ENCODE data around the gene GPBP1L1. TPM values are rescaled to one million over a fixed set of nuclear protein-coding genes. Genes with fewer than 3 reads are reported as not detected.

GPBP1L1 gene
- total RNA-seq, 1 donor from 2014 or later = 122 TPM

- Mint-ChIP-seq H3K9me3 (no peaks in the 10 kb centered on the region), H3K4me3 (no peak overlapping the region), H3K36me3 (peaks cover 31% of the 10 kb centered on the region), H3K4me1 (no peaks in the 10 kb centered on the region), H3K27ac (peak overlapping the region; percentile 61), H3K27me3 (ENCODE audit: low read depth) (no peaks in the 10 kb centered on the region)
- no peak for DNase-seq (ENCODE audit: low spot score in 2 of 2, unreplicated experiment in 2 of 2)
- TF ChIP-seq, protein P1, sequence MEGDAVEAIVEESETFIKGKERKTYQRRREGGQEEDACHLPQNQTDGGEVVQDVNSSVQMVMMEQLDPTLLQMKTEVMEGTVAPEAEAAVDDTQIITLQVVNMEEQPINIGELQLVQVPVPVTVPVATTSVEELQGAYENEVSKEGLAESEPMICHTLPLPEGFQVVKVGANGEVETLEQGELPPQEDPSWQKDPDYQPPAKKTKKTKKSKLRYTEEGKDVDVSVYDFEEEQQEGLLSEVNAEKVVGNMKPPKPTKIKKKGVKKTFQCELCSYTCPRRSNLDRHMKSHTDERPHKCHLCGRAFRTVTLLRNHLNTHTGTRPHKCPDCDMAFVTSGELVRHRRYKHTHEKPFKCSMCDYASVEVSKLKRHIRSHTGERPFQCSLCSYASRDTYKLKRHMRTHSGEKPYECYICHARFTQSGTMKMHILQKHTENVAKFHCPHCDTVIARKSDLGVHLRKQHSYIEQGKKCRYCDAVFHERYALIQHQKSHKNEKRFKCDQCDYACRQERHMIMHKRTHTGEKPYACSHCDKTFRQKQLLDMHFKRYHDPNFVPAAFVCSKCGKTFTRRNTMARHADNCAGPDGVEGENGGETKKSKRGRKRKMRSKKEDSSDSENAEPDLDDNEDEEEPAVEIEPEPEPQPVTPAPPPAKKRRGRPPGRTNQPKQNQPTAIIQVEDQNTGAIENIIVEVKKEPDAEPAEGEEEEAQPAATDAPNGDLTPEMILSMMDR (IDR thresholded peaks at IDR 0.05; ENCODE audit: unreplicated experiment) = no peak
These were observed 42.4 kb downstream of the GPBP1L1 start for GRCh38 chr1:45643978-45644377.

DNA sequence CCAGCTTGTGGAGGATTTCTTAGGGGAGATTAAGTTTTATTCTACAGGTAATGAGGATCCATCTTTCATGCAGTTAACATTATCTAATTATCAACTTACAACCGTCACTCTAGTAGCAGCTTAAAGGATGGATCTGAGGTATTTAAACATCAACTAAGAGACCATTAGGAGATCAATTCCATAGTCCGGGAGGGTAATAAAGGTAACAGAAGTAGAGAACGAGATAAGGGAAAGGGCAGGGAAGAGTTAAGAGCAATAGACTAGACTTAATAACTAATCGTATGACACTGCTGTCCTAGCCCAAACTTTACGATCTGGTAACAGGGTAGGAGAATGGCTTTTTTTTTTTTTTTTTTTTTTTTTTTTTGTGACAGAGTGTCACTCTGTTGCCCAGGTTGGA lies 43.0 kb downstream of the GPBP1L1 start:
- Mint-ChIP-seq H3K4me3 (no peak overlapping the region), H3K4me1 (no peaks in the 10 kb centered on the region), H3K36me3 (peaks cover 29% of the 10 kb centered on the region), H3K27me3 (ENCODE audit: low read depth) (no peaks in the 10 kb centered on the region), H3K27ac (no peak overlapping the region), H3K9me3 (no peaks in the 10 kb centered on the region)
- no peak for DNase-seq (ENCODE audit: low spot score in 2 of 2, unreplicated experiment in 2 of 2)
- TF ChIP-seq, protein P1 (IDR thresholded peaks at IDR 0.05; ENCODE audit: unreplicated experiment) = no peak

GRCh38 chr1:45640293-45640692 lies 46.0 kb downstream of the GPBP1L1 start:
- DNase-seq (ENCODE audit: low spot score in 2 of 2, unreplicated experiment in 2 of 2) = no peak
- Mint-ChIP-seq H3K27me3 (ENCODE audit: low read depth) (no peaks in the 10 kb centered on the region), H3K36me3 (peaks cover 18% of the 10 kb centered on the region), H3K27ac (no peak overlapping the region), H3K4me1 (no peaks in the 10 kb centered on the region), H3K4me3 (no peak overlapping the region), H3K9me3 (no peaks in the 10 kb centered on the region)
- TF ChIP-seq, protein P1 (IDR thresholded peaks at IDR 0.05; ENCODE audit: unreplicated experiment) = no peak

GRCh38 chr1:45635211-45635610 lies 51.1 kb downstream of the GPBP1L1 start:
- peaks cover 23% of the 10 kb centered on the region for H3K36me3 Mint-ChIP-seq
- H3K27me3 Mint-ChIP-seq (ENCODE audit: low read depth) = no peaks in the 10 kb centered on the region
- TF ChIP-seq, protein P1 (IDR thresholded peaks at IDR 0.05; ENCODE audit: unreplicated experiment) = no peak
- H3K4me3 Mint-ChIP-seq = no peak overlapping the region
- H3K9me3 Mint-ChIP-seq = no peaks in the 10 kb centered on the region
- no peaks in the 10 kb centered on the region for H3K4me1 Mint-ChIP-seq
- no peak for DNase-seq (ENCODE audit: low spot score in 2 of 2, unreplicated experiment in 2 of 2)
- H3K27ac Mint-ChIP-seq = no peak overlapping the region

DNA sequence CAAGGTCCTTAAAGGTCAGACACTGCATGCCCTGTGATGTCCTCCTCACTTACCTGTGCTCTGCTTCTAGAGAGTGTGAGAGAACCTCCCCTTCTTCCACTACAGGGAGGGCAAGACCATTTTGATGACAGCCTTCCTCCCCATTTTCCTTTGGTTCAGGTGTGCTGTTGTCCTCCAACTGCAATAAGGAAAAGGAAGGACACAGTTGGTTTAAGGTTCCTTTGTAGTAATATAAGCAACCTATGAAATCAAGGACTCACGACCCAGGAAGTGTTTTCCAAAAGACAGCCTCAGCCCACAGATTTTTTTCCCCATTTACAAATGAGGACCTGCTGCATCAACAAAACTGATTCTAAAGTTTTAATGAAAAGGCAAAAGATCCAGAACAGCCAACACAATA lies 55.9 kb downstream of the GPBP1L1 start:
- Mint-ChIP-seq H3K36me3 (peaks cover 41% of the 10 kb centered on the region), H3K4me1 (no peaks in the 10 kb centered on the region), H3K27ac (no peak overlapping the region), H3K9me3 (no peaks in the 10 kb centered on the region), H3K4me3 (no peak overlapping the region), H3K27me3 (ENCODE audit: low read depth) (no peaks in the 10 kb centered on the region)
- TF ChIP-seq, protein P1 (IDR thresholded peaks at IDR 0.05; ENCODE audit: unreplicated experiment) = no peak
- no peak for DNase-seq (ENCODE audit: low spot score in 2 of 2, unreplicated experiment in 2 of 2)

DNA sequence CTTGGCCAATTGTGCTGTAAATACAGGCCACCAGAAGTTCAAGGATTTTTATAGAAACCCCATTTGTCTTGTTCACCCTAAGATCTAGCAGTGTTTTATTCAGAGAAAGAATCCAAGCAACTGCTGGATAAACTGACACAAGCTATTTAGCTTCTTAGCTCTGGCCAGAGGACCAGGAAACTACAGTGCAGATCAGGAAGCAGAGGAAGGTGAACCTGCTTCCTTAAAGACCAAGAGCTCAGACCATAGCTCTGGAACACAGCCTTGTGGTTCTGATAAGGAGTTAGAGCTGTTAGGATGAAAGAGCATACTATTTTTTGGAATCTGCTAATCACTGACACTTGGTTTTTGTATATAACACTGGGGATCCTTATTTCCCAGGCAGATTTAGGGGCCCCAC lies 57.3 kb downstream of the GPBP1L1 start:
- H3K27ac Mint-ChIP-seq = no peak overlapping the region
- no peaks in the 10 kb centered on the region for H3K27me3 Mint-ChIP-seq (ENCODE audit: low read depth)
- TF ChIP-seq, protein P1 (IDR thresholded peaks at IDR 0.05; ENCODE audit: unreplicated experiment) = no peak
- H3K36me3 Mint-ChIP-seq = peaks cover 46% of the 10 kb centered on the region
- H3K4me1 Mint-ChIP-seq = no peaks in the 10 kb centered on the region
- no peaks in the 10 kb centered on the region for H3K9me3 Mint-ChIP-seq
- no peak overlapping the region for H3K4me3 Mint-ChIP-seq
- no peak for DNase-seq (ENCODE audit: low spot score in 2 of 2, unreplicated experiment in 2 of 2)
